Neural progenitor cell (in vitro differentiated cells): Measurements from ENCODE around the gene ERN1. TPM values are rescaled to one million over a fixed set of nuclear protein-coding genes. Genes with fewer than 3 reads are reported as not detected.

Experiments
- DNase-seq: peaks from one replicate; pipeline ENCODE4 v3.0.0-alpha.2; 2016; ENCODE audit warnings: low spot score
- H2AFZ ChIP-seq: fragments of 200-600 bp; sonication (generic); replicated peaks from 2 replicates; pipeline ENCODE4 v1.6.1; 2016; ENCODE audit warnings: antibody characterized with exemption
- H3F3A ChIP-seq: fragments of 200-600 bp; sonication (generic); 2 replicates; pipeline ENCODE4 v1.6.1; 2016; ENCODE audit warnings: antibody characterized with exemption, low read depth
- H3K27ac ChIP-seq: fragments of 200-600 bp; sonication (generic); 2 replicates; pipeline ENCODE4 v1.5.1; 2016; ENCODE audit warnings: mild to moderate bottlenecking
- H3K27me3 ChIP-seq: fragments of 200-600 bp; sonication (generic); 2 replicates; pipeline ENCODE4 v1.6.1; 2016; ENCODE audit warnings: mild to moderate bottlenecking, moderate library complexity
- H3K36me3 ChIP-seq: fragments of 200-600 bp; sonication (generic); 2 replicates; pipeline ENCODE4 v1.5.1; 2016
- H3K4me1 ChIP-seq: fragments of 200-600 bp; sonication (generic); 2 replicates; pipeline ENCODE4 v1.6.1; 2016; ENCODE audit warnings: mixed run types
- H3K4me2 ChIP-seq: fragments of 200-600 bp; sonication (generic); 2 replicates; pipeline ENCODE4 v1.6.1; 2016
- H3K4me3 ChIP-seq: fragments of 200-600 bp; sonication (generic); 2 replicates; pipeline ENCODE4 v1.5.1; 2016
- H3K79me2 ChIP-seq: fragments of 200-600 bp; sonication (generic); 2 replicates; pipeline ENCODE4 v1.6.1; 2016; ENCODE audit warnings: low read depth
- H3K9ac ChIP-seq: fragments of 200-600 bp; sonication (generic); 2 replicates; pipeline ENCODE4 v1.6.1; 2016
- H3K9me3 ChIP-seq: fragments of 200-600 bp; sonication (generic); 2 replicates; pipeline ENCODE4 v1.5.1; 2016; ENCODE audit warnings: low read depth
- H4K20me1 ChIP-seq: fragments of 200-600 bp; sonication (generic); 2 replicates; pipeline ENCODE4 v1.6.1; 2016; ENCODE audit warnings: low read depth
- H3K27ac Mint-ChIP-seq: 3 replicates; pipeline ENCODE4 v1.8.0; 2021; ENCODE audit warnings: mixed read lengths
- H3K27me3 Mint-ChIP-seq: 2 replicates; pipeline ENCODE4 v1.8.0; 2022; ENCODE audit warnings: low read depth, mild to moderate bottlenecking, inconsistent platforms, moderate library complexity, mixed read lengths; ENCODE audit not compliant: insufficient read depth
- H3K36me3 Mint-ChIP-seq: 3 replicates; pipeline ENCODE4 v1.8.0; 2021; ENCODE audit warnings: mixed read lengths
- H3K4me1 Mint-ChIP-seq: 3 replicates; pipeline ENCODE4 v1.8.0; 2021; ENCODE audit warnings: mixed read lengths
- H3K4me3 Mint-ChIP-seq: 3 replicates; pipeline ENCODE4 v1.8.0; 2021; ENCODE audit warnings: mild to moderate bottlenecking, moderate library complexity, mixed read lengths
- H3K9me3 Mint-ChIP-seq: 3 replicates; pipeline ENCODE4 v1.8.0; 2020; ENCODE audit warnings: mixed read lengths
- EZH2 ChIP-seq: fragments of 200-600 bp; sonication (generic); IDR thresholded peaks from 2 replicates; pipeline ENCODE4 v1.6.1; 2017; ENCODE audit warnings: antibody characterized with exemption, mild to moderate bottlenecking, moderate library complexity
- EZH2phosphoT487 ChIP-seq: fragments of 200-600 bp; sonication (generic); IDR thresholded peaks from 2 replicates; pipeline ENCODE4 v1.6.1; 2017; ENCODE audit warnings: antibody characterized with exemption
- total RNA-seq: library from RNA; depleted of rRNA; stranded (reverse); fragments of >200 nt; gene quantifications from 2 replicates; pipeline ENCODE4 v1.2.3, GENCODE V29; 2015; ENCODE audit warnings: low replicate concordance
- TF ChIP-seq, protein P1 (sequence below): fragments of 200-600 bp; sonication (generic); IDR thresholded peaks from 2 replicates; pipeline ENCODE4 v1.5.1; 2017; ENCODE audit warnings: antibody characterized with exemption, mild to moderate bottlenecking

ERN1 gene
- total RNA-seq, 1 donor from 2014 or later, result 2.4 TPM

DNA sequence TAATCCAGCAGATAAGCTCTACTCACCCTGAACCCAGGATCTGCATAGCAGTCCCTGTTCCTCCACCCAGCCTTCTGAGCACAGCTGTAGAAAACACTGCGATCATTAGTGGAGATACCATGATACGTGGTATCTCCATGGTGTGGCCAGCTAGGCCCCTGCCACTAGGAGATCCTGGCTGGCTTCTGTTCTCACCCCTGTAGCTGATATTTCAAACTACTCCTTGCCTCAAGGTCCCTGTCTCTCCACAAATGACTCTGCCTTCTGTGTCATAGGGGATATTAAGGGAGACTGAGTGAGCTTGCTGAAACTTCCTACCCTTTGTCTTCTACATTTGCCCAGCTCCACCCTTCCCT, 44.3 kb downstream of the ERN1 start:
- Mint-ChIP-seq H3K27ac (no peak overlapping the region), H3K4me1 (peaks cover 6% of the 10 kb centered on the region), H3K27me3 (no peaks in the 10 kb centered on the region), H3K9me3 (no peaks in the 10 kb centered on the region), H3K36me3 (no peaks in the 10 kb centered on the region), H3K4me3 (no peak overlapping the region)
- H3K9me3 ChIP-seq, result no peaks in the 10 kb centered on the region
- no peaks in the 10 kb centered on the region for H3K27me3 ChIP-seq
- peak overlapping the region; percentile 31 for H3K4me2 ChIP-seq
- no peak overlapping the region for H3K9ac ChIP-seq
- H3K4me3 ChIP-seq, result no peak overlapping the region
- no peak for TF ChIP-seq EZH2phosphoT487
- TF ChIP-seq EZH2, result no peak
- TF ChIP-seq, protein P1, sequence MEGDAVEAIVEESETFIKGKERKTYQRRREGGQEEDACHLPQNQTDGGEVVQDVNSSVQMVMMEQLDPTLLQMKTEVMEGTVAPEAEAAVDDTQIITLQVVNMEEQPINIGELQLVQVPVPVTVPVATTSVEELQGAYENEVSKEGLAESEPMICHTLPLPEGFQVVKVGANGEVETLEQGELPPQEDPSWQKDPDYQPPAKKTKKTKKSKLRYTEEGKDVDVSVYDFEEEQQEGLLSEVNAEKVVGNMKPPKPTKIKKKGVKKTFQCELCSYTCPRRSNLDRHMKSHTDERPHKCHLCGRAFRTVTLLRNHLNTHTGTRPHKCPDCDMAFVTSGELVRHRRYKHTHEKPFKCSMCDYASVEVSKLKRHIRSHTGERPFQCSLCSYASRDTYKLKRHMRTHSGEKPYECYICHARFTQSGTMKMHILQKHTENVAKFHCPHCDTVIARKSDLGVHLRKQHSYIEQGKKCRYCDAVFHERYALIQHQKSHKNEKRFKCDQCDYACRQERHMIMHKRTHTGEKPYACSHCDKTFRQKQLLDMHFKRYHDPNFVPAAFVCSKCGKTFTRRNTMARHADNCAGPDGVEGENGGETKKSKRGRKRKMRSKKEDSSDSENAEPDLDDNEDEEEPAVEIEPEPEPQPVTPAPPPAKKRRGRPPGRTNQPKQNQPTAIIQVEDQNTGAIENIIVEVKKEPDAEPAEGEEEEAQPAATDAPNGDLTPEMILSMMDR, result no peak
- H3K4me1 ChIP-seq, result peaks cover 11% of the 10 kb centered on the region
- H3K27ac ChIP-seq, result no peak overlapping the region
- no peaks in the 10 kb centered on the region for H3K79me2 ChIP-seq
- H3F3A ChIP-seq, result no peaks in the 10 kb centered on the region
- no peaks in the 10 kb centered on the region for H3K36me3 ChIP-seq
- peak overlapping the region; percentile 3 for H2AFZ ChIP-seq
- H4K20me1 ChIP-seq, result no peaks in the 10 kb centered on the region
- no peak for DNase-seq

DNA sequence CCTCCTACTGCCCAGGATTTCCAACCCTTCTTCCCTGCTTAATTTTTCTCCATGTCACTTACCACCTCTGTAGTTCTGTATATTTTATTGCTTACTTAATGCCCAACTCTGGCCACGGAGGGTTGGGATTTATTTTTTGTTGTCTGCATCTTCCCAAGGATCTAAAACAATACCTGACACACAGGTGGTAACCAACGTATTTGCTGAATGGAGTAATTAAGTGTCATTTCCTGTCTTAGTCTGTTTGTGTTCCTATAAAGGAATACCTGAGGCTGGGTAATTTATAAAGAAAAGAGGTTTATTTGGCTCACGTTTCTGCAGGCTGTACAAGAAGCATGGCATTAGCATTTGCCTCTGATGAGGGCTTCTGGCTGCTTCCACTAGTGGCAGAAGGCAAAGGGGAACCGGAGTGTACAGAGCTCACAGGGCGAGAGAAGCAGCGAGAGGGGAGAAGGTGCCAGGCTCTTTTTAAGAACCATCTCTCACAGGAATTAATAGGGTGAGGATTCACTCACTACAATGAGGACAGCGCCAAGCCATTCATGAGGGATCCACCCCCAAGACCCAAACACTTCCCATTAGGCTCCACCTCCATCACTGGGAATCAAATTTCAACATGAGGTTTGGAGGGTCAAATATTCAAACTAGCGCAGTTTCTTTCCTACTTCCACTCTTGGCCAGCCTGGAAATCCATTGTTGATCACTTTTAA, 44.8 kb downstream of the ERN1 start:
- Mint-ChIP-seq H3K27ac (no peak overlapping the region), H3K4me1 (peaks cover 6% of the 10 kb centered on the region), H3K27me3 (no peaks in the 10 kb centered on the region), H3K9me3 (no peaks in the 10 kb centered on the region), H3K36me3 (no peaks in the 10 kb centered on the region), H3K4me3 (no peak overlapping the region)
- Histone ChIP-seq H3K9me3 (no peaks in the 10 kb centered on the region), H3K4me3 (no peak overlapping the region), H2AFZ (peak overlapping the region; percentile 3), H4K20me1 (no peaks in the 10 kb centered on the region), H3K27ac (no peak overlapping the region), H3K4me2 (peak overlapping the region; percentile 31), H3F3A (no peaks in the 10 kb centered on the region), H3K9ac (no peak overlapping the region), H3K79me2 (no peaks in the 10 kb centered on the region), H3K36me3 (no peaks in the 10 kb centered on the region), H3K27me3 (no peaks in the 10 kb centered on the region), H3K4me1 (peaks cover 11% of the 10 kb centered on the region)
- TF ChIP-seq EZH2phosphoT487 (no peak), EZH2 (no peak)
- TF ChIP-seq, protein P1, result no peak
- peak; percentile 40 for DNase-seq

DNA sequence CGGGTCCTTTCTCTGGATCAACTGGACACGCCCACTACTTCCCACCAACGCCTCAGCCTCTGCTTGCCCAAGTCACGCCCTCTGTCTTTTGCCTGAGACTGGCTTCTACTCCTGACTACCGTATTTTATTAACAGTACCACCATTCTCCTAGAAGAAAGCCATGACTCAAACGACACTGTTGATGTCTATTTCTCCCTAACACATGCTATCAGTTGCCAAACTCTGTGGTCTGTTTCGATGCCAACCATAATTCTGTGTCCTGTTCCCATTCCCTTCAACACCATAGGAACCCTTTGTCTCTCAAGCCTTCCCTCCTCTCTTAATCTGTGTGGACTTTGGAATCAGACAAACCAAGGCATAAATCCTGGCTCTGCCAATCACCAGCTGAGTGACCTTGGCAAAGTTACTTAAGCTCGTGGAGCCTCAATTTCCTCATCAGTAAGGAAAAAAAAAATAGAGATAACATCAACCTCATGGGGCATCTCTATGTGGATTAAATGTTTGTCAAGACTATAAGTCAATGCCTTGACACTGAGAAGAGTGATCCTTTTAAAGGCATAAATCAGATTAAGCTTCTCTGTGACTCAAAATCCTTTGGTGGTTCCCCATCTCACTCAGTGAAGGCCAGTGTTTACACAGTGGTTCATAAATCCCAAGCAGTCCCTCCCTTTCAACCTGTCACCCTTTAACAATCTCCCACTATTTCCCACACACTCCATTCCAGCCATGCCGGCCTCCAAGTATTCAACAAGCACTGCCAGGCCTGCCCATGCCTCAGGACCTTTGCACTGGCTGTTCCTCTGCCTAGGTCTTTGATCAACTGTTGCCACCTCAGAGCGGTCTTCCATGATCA, 45.6 kb downstream of the ERN1 start:
- Histone ChIP-seq H3K9me3 (no peaks in the 10 kb centered on the region), H3K27ac (no peak overlapping the region), H3K4me2 (no peak overlapping the region), H3K4me3 (no peak overlapping the region), H3K79me2 (no peaks in the 10 kb centered on the region), H3K9ac (no peak overlapping the region), H4K20me1 (no peaks in the 10 kb centered on the region), H3F3A (no peaks in the 10 kb centered on the region), H2AFZ (no peak overlapping the region), H3K27me3 (no peaks in the 10 kb centered on the region), H3K4me1 (peaks cover 11% of the 10 kb centered on the region), H3K36me3 (no peaks in the 10 kb centered on the region)
- DNase-seq, result no peak
- TF ChIP-seq EZH2 (no peak), EZH2phosphoT487 (no peak)
- TF ChIP-seq, protein P1, result no peak
- no peaks in the 10 kb centered on the region for H3K27me3 Mint-ChIP-seq
- H3K9me3 Mint-ChIP-seq, result no peaks in the 10 kb centered on the region
- no peak overlapping the region for H3K27ac Mint-ChIP-seq
- no peaks in the 10 kb centered on the region for H3K36me3 Mint-ChIP-seq
- no peak overlapping the region for H3K4me3 Mint-ChIP-seq
- peaks cover 6% of the 10 kb centered on the region for H3K4me1 Mint-ChIP-seq
